OCI-LY3 (cell line): ENCODE measurements around the gene MACROD2.

Experiments
- H2AFZ ChIP-seq: fragments of 200-600, 300-600 bp; shearing (Covaris generic); 2 replicates; pipeline ENCODE4 v1.6.0; 2014; ENCODE audit warnings: antibody characterized with exemption, low read depth, low read length
- H3K27ac ChIP-seq: fragments of 200-600, 300-600 bp; sonication (generic); 2 replicates; pipeline ENCODE4 v1.5.1; 2014; ENCODE audit warnings: mild to moderate bottlenecking, low read length, moderate library complexity, mixed read lengths
- H3K27me3 ChIP-seq: fragments of 200-600, 300-600 bp; sonication (generic); 2 replicates; pipeline ENCODE4 v1.6.1; 2014; ENCODE audit warnings: low read depth, low read length, mixed read lengths
- H3K36me3 ChIP-seq: fragments of 200-600, 300-600 bp; sonication (generic); replicated peaks from 2 replicates; pipeline ENCODE3; 2014; ENCODE audit warnings: low read depth, low read length, mixed read lengths
- H3K4me1 ChIP-seq: fragments of 300-600, 200-600 bp; sonication (generic); 2 replicates; pipeline ENCODE4 v1.6.1; 2014; ENCODE audit warnings: low read length, mixed read lengths
- H3K4me2 ChIP-seq: fragments of 200-600, 300-600 bp; sonication (generic); 2 replicates; pipeline ENCODE4 v1.6.1; 2014; ENCODE audit warnings: low read length, mixed read lengths
- H3K4me3 ChIP-seq: fragments of 300-600, 200-600 bp; sonication (generic); 2 replicates; pipeline ENCODE4 v1.5.1; 2014; ENCODE audit warnings: antibody characterized with exemption, mild to moderate bottlenecking, low read length, moderate library complexity
- H3K79me2 ChIP-seq: fragments of 300-600, 200-600 bp; shearing (Covaris generic); 2 replicates; pipeline ENCODE4 v1.6.1; 2014; ENCODE audit warnings: mild to moderate bottlenecking, low read length, mixed read lengths
- H3K9ac ChIP-seq: fragments of 300-600, 200-600 bp; shearing (Covaris generic); 2 replicates; pipeline ENCODE4 v1.6.0; 2014; ENCODE audit warnings: mild to moderate bottlenecking, low read length, moderate library complexity
- H3K9me3 ChIP-seq: fragments of 200-600, 300-600 bp; shearing (Covaris generic); 2 replicates; pipeline ENCODE4 v1.6.1; 2014; ENCODE audit warnings: low read length, mixed read lengths; ENCODE audit not compliant: insufficient read depth
- H4K20me1 ChIP-seq: fragments of 200-600, 300-600 bp; sonication (generic); 2 replicates; pipeline ENCODE4 v1.6.1; 2016; ENCODE audit warnings: low read length, mixed read lengths; ENCODE audit not compliant: insufficient read depth
- EZH2phosphoT487 ChIP-seq: fragments of 200-600 bp; shearing (Covaris generic); IDR thresholded peaks from 2 replicates; pipeline ENCODE4 v1.6.1; 2018; ENCODE audit warnings: antibody characterized with exemption, mixed run types, low read depth
- TF ChIP-seq, protein P1 (sequence below): fragments of 200-600, 300-600 bp; sonication (generic); IDR thresholded peaks from 2 replicates; pipeline ENCODE4 v1.5.1; 2014; ENCODE audit warnings: antibody characterized with exemption, low read length, low read depth

The MACROD2 gene

DNA sequence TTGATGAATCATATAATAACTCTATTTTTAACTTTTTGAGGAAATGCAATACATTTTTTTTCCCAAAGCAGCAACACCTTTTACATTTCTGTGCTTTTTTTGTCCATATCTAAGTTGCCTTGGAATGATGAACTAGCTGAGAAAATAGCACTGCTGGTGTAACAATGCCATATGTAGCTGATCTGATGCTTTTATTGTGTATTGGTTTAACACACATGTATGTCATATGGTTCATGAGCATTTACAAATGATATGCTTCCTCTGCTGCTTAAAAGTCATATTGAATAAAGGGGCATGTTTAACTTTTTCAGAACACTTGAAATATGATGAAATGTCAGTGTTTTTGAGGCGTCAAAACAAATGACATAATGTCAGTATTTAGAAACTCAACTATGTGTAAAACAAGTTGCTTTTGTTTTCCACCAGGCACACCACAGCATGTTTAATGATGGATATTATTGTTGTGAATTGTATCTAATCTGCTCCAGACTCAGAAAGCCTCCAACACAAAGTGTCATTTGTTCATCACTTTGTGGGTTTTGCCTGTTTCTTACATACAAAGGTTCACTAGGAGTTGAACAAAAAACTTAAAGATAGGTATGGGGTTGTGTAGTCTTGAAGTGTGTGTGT lies 1117.9 kb downstream of the MACROD2 start:
- no peak overlapping the region for H3K27ac ChIP-seq
- H3K4me2 ChIP-seq: no peak overlapping the region
- peaks cover 8% of the 10 kb centered on the region for H3K4me1 ChIP-seq
- TF ChIP-seq, protein P1, sequence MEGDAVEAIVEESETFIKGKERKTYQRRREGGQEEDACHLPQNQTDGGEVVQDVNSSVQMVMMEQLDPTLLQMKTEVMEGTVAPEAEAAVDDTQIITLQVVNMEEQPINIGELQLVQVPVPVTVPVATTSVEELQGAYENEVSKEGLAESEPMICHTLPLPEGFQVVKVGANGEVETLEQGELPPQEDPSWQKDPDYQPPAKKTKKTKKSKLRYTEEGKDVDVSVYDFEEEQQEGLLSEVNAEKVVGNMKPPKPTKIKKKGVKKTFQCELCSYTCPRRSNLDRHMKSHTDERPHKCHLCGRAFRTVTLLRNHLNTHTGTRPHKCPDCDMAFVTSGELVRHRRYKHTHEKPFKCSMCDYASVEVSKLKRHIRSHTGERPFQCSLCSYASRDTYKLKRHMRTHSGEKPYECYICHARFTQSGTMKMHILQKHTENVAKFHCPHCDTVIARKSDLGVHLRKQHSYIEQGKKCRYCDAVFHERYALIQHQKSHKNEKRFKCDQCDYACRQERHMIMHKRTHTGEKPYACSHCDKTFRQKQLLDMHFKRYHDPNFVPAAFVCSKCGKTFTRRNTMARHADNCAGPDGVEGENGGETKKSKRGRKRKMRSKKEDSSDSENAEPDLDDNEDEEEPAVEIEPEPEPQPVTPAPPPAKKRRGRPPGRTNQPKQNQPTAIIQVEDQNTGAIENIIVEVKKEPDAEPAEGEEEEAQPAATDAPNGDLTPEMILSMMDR: no peak
- no peak overlapping the region for H3K4me3 ChIP-seq
- H3K9me3 ChIP-seq: no peaks in the 10 kb centered on the region
- H3K27me3 ChIP-seq: no peaks in the 10 kb centered on the region
- H2AFZ ChIP-seq: no peak overlapping the region
- H4K20me1 ChIP-seq: no peaks in the 10 kb centered on the region
- H3K79me2 ChIP-seq: no peaks in the 10 kb centered on the region
- no peaks in the 10 kb centered on the region for H3K36me3 ChIP-seq
- H3K9ac ChIP-seq: no peak overlapping the region

DNA sequence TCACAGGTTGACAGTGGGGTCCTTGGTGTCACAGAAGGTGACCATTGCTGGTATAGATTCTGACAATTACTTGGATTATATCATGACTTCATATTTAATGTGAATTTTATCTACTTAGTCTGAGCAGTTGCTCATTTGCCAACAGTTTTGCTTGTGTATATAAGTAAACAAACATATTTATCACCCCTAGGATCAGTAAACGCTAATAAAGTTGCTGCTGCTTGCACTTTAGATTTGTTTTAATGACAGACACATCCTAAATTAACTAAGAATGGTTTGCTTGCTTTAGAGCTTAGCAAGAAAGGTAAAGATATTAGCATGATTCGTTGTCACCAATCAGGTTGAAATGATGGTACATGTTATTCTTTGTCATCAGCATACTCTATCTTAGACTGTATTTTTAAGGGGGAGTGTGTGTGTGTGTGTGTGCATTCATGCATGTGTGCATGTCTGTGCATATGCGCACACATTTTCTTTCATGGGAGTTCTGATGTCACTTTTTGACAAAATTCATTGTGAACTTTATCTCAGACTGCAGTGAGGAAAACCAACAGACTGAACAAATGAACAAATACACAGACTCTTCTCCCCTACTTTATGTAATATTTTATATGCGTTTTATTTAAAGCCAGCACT lies 1124.7 kb downstream of the MACROD2 start:
- H3K4me3 ChIP-seq: no peak overlapping the region
- H3K4me1 ChIP-seq: no peaks in the 10 kb centered on the region
- no peak overlapping the region for H2AFZ ChIP-seq
- no peak overlapping the region for H3K9ac ChIP-seq
- H3K27ac ChIP-seq: no peak overlapping the region
- H3K27me3 ChIP-seq: no peaks in the 10 kb centered on the region
- no peaks in the 10 kb centered on the region for H3K79me2 ChIP-seq
- H4K20me1 ChIP-seq: no peaks in the 10 kb centered on the region
- H3K9me3 ChIP-seq: no peaks in the 10 kb centered on the region
- no peaks in the 10 kb centered on the region for H3K36me3 ChIP-seq
- no peak for TF ChIP-seq EZH2phosphoT487
- TF ChIP-seq, protein P1: no peak
- H3K4me2 ChIP-seq: no peak overlapping the region

DNA sequence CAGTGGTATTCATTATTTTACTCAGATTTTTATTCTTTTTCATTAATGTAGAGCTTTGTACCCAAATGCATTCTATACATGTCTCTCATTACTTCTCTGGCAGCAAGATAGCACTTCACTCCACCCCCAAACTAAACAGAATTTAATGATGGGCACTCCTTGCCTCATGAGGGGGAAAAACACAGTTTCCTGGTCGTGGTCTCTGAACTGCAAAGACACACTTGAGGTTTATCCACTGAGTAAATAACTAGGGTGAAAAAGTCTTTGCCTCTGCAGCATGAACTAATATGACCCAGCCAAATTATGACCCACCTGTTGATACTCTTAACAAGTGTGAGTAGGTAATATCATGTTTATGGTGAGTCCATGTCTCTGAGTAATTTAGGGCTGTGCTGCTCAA lies 1127.3 kb downstream of the MACROD2 start:
- TF ChIP-seq, protein P1: no peak
- TF ChIP-seq EZH2phosphoT487: no peak
- no peaks in the 10 kb centered on the region for H3K9me3 ChIP-seq
- no peaks in the 10 kb centered on the region for H3K27me3 ChIP-seq
- no peak overlapping the region for H3K27ac ChIP-seq
- H3K4me2 ChIP-seq: no peak overlapping the region
- H3K4me1 ChIP-seq: no peaks in the 10 kb centered on the region
- H3K79me2 ChIP-seq: no peaks in the 10 kb centered on the region
- no peaks in the 10 kb centered on the region for H3K36me3 ChIP-seq
- no peaks in the 10 kb centered on the region for H4K20me1 ChIP-seq
- H2AFZ ChIP-seq: no peak overlapping the region
- H3K9ac ChIP-seq: no peak overlapping the region
- no peak overlapping the region for H3K4me3 ChIP-seq

DNA sequence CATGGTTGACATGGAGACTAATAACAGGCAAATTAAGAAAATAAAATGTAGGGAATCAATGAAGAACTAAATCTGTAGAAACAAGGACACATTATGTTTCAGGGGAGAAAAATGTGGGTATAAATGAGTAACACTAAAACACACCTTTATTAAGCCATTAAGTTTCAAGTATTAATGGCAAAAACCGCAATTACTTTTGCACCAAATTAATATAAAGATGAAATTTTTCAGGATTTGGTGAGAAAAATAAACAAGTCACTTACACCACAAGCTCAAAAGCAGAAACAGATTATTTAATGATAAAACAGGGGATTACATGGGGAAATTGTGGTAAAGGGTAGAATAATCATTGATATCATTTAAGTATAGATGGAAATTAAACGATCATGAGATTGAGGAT lies 1135.9 kb downstream of the MACROD2 start:
- H3K4me1 ChIP-seq: peaks cover 6% of the 10 kb centered on the region
- no peak overlapping the region for H3K9ac ChIP-seq
- H4K20me1 ChIP-seq: no peaks in the 10 kb centered on the region
- H3K9me3 ChIP-seq: no peaks in the 10 kb centered on the region
- TF ChIP-seq, protein P1: no peak
- no peak for TF ChIP-seq EZH2phosphoT487
- H3K36me3 ChIP-seq: no peaks in the 10 kb centered on the region
- no peak overlapping the region for H3K4me3 ChIP-seq
- no peaks in the 10 kb centered on the region for H3K79me2 ChIP-seq
- no peaks in the 10 kb centered on the region for H3K27me3 ChIP-seq
- H3K4me2 ChIP-seq: no peak overlapping the region
- H3K27ac ChIP-seq: no peak overlapping the region
- H2AFZ ChIP-seq: no peak overlapping the region
